ENCODE results near the gene CADM4. TPM values are rescaled to one million over a fixed set of nuclear protein-coding genes. Genes with fewer than 3 reads are reported as not detected.

Gene CADM4
- total and polyA plus RNA-seq, 2 of the 8 experiments (the other 6 are each of a cell fraction or from before 2014, with no cell fraction given), result 13.5 to 25.0 TPM

- H3K27ac ChIP-seq (ENCODE audit: low read depth, low read length), result no peak overlapping the region
Observed at GRCh38 chr19:43606569-43607229, 33.0 kb downstream of the CADM4 start.

More at GRCh38 chr19:43606569-43607229, 33.0 kb downstream of the CADM4 start:
- Histone ChIP-seq H3K79me2 (ENCODE audit: control insufficient read depth in 1 of 2, insufficient read depth in 2 of 2, low read length in 2 of 2) (no peaks in the 10 kb centered on the region), H4K8ac (ENCODE audit: extremely low read depth, insufficient read depth, low read length) (no peak overlapping the region), H3K36me3 (ENCODE audit: control insufficient read depth in 2 of 4, insufficient read depth in 4 of 4, low read length in 3 of 4) (no peaks in the 10 kb centered on the region; a peak in 1 of 8 replicates), H2AFZ (ENCODE audit: low read length) (no peak overlapping the region), H3K27me3 (replicated peaks in 1 of 4; ENCODE audit: control insufficient read depth in 3 of 4, extremely low read depth in 1 of 4, insufficient read depth in 3 of 4, low read length in 3 of 4) (no peaks in the 10 kb centered on the region), H3K79me1 (ENCODE audit: low read depth, low read length) (no peaks in the 10 kb centered on the region), H2BK20ac (ENCODE audit: low read length) (no peak overlapping the region), H4K91ac (replicated peaks; ENCODE audit: insufficient read length, low read length) (no peak overlapping the region), H3K9ac (replicated peaks in 1 of 4; ENCODE audit: extremely low read depth in 1 of 4, low read depth in 3 of 4, low read length in 3 of 4) (no peak overlapping the region), H3K56ac (replicated peaks; ENCODE audit: insufficient read length, low read depth, low read length) (no peak overlapping the region), H3K4me2 (ENCODE audit: insufficient read depth in 1 of 2, low read depth in 2 of 2, low read length in 2 of 2) (no peak overlapping the region), H3K23ac (ENCODE audit: insufficient read length) (no peak overlapping the region), H3K4ac (replicated peaks; ENCODE audit: insufficient read length, low read depth, low read length) (no peak overlapping the region), H2BK12ac (ENCODE audit: low read depth, low read length) (no peak overlapping the region), H3K4me3 (ENCODE audit: extremely low read depth in 1 of 4, insufficient read depth in 2 of 4, low read depth in 3 of 4, low read length in 4 of 4) (no peak overlapping the region), H2BK5ac (ENCODE audit: low read depth, low read length) (no peak overlapping the region), H3K4me1 (replicated peaks in 1 of 4; ENCODE audit: control insufficient read depth in 3 of 4, insufficient read depth in 4 of 4, low read length in 3 of 4) (no peaks in the 10 kb centered on the region), H2BK120ac (replicated peaks; ENCODE audit: low read depth, low read length) (no peak overlapping the region), H3K14ac (ENCODE audit: insufficient read length) (no peak overlapping the region), H2AK5ac (ENCODE audit: low read depth, low read length) (no peak overlapping the region), H4K5ac (ENCODE audit: insufficient read length, low read depth, low read length) (no peak overlapping the region), H2BK15ac (ENCODE audit: low read length) (no peak overlapping the region), H3K18ac (ENCODE audit: extremely low read depth, low read length) (no peak overlapping the region), H3K9me3 (ENCODE audit: insufficient read depth in 2 of 2, low read depth in 1 of 2, low read length in 1 of 2) (no peaks in the 10 kb centered on the region), H4K20me1 (replicated peaks in 1 of 2; ENCODE audit: control insufficient read depth in 1 of 2, insufficient read depth in 2 of 2, low read length in 2 of 2) (peaks cover 0 to 7% of the 10 kb centered on the region in 2 experiments), H3K23me2 (ENCODE audit: low read depth, low read length) (no peaks in the 10 kb centered on the region; the same call in 1 of the 2 replicates)
- TF ChIP-seq RXRA (IDR thresholded peaks at IDR 0.05; ENCODE audit: insufficient read depth, low read depth, low read length) (no peak), SRF (IDR thresholded peaks at IDR 0.05; ENCODE audit: low read depth, low read length) (no peak), SUZ12 (IDR thresholded peaks at IDR 0.05; ENCODE audit: low read length) (no peak), YY1 (IDR thresholded peaks at IDR 0.05; ENCODE audit: low read depth, low read length) (no peak), RFX5 (IDR thresholded peaks at IDR 0.05; ENCODE audit: borderline replicate concordance, low read depth, low read length) (no peak), KDM1A (IDR thresholded peaks at IDR 0.05; ENCODE audit: borderline replicate concordance, low read length) (no peak), SP4 (IDR thresholded peaks at IDR 0.05; ENCODE audit: low read length) (no peak), USF2 (IDR thresholded peaks at IDR 0.05; ENCODE audit: low read length) (no peak), NRF1 (IDR thresholded peaks at IDR 0.05; ENCODE audit: low read depth, low read length) (no peak), TAF7 (optimal IDR thresholded peaks at IDR 0.05; ENCODE audit: borderline replicate concordance, low read depth, low read length) (no peak), SP1 (IDR thresholded peaks at IDR 0.05; ENCODE audit: low read depth, low read length) (no peak), SIN3A (conservative IDR thresholded peaks at IDR 0.05 in 1 of 2, IDR thresholded peaks at IDR 0.05 in 1 of 2; ENCODE audit: low read depth in 1 of 2, low read length in 2 of 2) (no peak)
- 89% methylated on average over 7 of the region's 7 CpGs; no CpG with 5 or more reads in 1 of the 2 experiments for WGBS, 2 experiments (ENCODE audit: extremely low coverage in 1 of 2, insufficient coverage in 1 of 2, insufficient read length in 1 of 2, insufficient replicate concordance in 2 of 2, low coverage in 1 of 2, low lambda C conversion rate in 2 of 2, missing lambda C conversion rate in 1 of 2)
- FAIRE-seq (no peak), DNase-seq (ENCODE audit: low read depth in 1 of 2, low spot score in 2 of 2) (no peak)
- CTCF ChIA-PET (ENCODE audit: partially characterized antibody), result interaction anchor here (0.6 to 2.1 kb wide), 5 partner anchors 9 to 71 kb away, joined by 3 to 9 read pairs (median 7); partner anchors contain the start of genes IRGQ and ZNF576
- POLR2A ChIA-PET (ENCODE audit: partially characterized antibody), result interaction anchor here (0.9 to 3.4 kb wide), 3 partner anchors 10 to 36 kb away, joined by 3 to 17 read pairs (median 5); partner anchors contain the start of genes IRGQ and ZNF576
